ENCODE results near the gene SETBP1.

The SETBP1 gene

DNA sequence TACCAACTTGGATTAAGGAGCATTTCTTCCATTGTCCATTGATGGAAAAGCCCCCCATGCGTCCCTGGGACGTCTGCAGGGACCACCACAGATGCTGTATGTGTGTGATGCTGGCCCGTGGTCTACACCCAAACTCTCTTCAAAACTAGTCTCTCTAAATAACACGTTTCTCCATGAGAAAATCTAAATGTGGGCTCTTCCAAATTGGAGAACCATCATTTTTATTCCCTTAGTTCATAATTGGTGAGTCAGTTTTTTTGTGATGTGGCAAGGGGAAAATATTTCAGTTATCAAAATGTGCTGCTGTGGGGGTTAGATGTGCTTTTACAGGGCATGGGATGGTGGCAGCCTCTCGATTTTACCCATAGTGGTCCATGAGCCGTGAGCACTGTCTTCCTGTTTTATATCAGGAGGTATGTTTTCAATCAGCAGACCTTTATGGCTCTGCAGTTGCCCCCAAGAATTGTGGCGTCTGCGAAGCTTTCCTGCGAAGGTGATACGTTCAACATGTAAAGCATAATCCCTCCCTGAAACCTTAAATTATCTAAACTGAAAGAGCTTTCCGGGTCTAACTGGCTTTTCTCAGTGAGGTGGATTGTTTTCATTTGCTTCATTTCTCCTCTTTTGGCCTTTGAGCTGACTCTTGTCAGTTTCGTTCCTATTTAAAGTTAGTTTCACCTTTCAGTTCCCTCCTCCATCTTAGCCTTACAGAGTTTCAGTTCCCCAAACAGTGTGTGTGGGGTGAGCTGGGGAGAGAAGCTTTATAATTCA is 78.4 kb downstream of the SETBP1 start:
- FAIRE-seq, result no peak
- DNase-seq (ENCODE audit: low spot score), result no peak

DNA sequence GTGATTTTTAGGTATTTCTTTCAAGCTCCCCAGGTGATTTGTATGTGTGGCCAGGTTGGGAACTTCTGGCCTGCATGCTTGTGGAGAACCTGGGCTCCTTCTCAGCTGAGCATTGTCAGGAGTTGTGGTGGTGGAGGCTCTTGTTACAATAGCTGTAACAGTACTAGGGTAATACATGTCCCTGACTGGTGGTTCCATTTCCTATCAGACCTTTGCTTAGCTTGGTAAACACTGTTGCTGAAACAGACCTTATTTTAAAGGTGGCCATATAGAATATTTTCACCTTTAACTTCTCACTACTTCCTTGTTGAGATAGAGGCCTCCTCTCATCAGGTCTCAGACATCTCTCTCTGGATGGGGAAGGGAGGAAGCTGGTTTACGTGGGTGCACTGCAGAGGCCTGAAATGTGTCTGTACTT is 79.2 kb downstream of the SETBP1 start:
- no peak for FAIRE-seq

DNA sequence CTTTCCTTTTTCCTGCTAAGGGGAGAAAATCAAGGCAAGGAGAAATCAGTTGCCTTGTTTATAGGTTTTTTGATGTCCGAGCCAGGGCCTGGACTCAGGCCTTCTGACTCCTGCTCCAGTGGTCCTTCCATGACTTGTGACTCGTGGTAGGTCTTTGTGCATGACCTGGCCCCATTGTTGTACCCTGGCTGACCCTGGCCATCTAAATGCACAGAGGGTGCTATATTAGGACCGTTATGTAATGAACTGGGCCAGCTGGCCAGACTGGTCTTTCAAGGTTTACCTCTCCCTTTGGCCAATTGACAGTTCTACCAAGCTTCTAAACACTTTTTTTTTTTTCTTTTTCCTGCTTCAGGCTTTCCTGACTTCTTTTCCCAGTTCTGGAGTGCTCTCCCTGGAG is 81.1 kb downstream of the SETBP1 start:
- FAIRE-seq (no peak), DNase-seq (ENCODE audit: low spot score) (no peak)

More for the DNA sequence above, 79.2 kb downstream of the SETBP1 start:
- DNase-seq (ENCODE audit: low spot score), result no peak

- DNase-seq (ENCODE audit: low spot score), result no peak
Measured at GRCh38 chr18:44763327-44763726, 82.6 kb downstream of the SETBP1 start.

DNA sequence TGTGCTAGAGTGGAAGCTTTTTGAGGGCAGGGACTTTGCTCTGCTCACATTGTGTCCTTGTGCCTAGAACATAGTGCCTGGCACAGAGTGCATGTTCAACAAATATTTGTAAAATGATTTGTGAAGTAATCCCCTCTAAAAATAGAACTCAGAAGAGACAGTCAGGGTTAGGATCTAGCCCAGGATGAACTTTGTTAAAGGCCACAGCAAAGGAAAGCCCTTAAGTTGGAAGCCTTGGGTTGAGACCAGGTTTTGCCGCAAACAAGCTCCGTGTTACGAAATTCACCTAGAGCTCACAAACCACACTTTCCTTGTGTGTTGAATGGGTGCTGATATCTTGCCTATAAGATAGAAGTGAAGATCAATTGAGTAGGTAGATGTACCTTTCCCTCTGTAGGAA is 84.2 kb downstream of the SETBP1 start:
- FAIRE-seq, result no peak
- no peak for DNase-seq (ENCODE audit: low spot score)

More at GRCh38 chr18:44763327-44763726, 82.6 kb downstream of the SETBP1 start:
- FAIRE-seq, result no peak

- no peak for FAIRE-seq
Measured at GRCh38 chr18:44765456-44765855, 84.8 kb downstream of the SETBP1 start.

GRCh38 chr18:44766450-44766849 is 85.8 kb downstream of the SETBP1 start:
- FAIRE-seq, result no peak
- DNase-seq (ENCODE audit: low spot score), result no peak

More at GRCh38 chr18:44765456-44765855, 84.8 kb downstream of the SETBP1 start:
- no peak for DNase-seq (ENCODE audit: low spot score)

- DNase-seq (ENCODE audit: low spot score) (no peak), FAIRE-seq (no peak)
Measured at GRCh38 chr18:44767807-44768206, 87.1 kb downstream of the SETBP1 start.

DNA sequence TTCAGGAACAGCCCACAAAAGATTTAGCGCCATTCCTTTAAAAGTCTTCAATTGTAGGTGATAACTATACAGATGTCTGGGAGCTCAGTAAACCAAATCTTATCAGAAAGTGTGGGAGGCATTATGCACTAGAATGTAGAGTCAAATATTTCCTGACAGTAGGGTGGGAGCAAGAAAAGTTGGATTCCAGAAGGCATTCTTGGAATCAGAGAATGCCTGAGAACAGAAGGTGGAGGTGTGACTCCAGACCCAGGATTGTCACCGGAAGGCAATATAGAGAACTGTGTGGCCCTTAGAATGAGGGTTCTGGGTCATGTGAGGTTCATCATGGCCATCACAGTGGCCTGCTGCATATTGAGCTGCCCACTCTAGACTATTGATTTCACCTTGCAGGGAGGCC is 90.0 kb downstream of the SETBP1 start:
- no peak for FAIRE-seq
- DNase-seq (ENCODE audit: low spot score), result no peak

GRCh38 chr18:44771572-44771955 is 90.9 kb downstream of the SETBP1 start:
- no peak for FAIRE-seq
- DNase-seq (ENCODE audit: low spot score), result no peak

GRCh38 chr18:44771956-44772917 is 91.5 kb downstream of the SETBP1 start:
- no peak for FAIRE-seq
- no peak for DNase-seq (ENCODE audit: low spot score)

DNA sequence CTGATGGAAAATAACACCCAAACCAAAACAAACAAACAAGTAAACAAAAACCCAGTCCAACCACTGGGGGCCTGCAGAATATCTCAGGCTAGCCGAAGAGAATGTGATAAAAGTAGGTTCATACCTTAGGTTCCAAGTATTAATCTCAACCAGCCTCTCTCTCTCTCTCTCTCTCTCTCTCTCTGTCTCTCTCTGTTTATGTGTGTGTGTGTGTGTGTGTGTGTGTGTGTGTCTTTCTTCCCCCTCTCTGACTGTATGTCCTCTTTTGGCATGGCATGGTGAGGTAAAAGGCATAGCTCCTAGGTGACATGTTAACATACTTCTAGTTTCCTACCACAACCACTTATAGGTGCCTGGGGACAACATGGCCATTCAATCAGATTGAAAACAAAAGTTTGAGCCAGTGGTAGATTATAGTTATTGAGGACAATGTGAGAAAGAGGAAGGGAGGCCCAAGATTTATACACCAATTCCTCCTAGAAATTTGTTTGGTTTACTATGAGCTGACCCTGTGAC is 93.0 kb downstream of the SETBP1 start:
- FAIRE-seq (no peak), DNase-seq (ENCODE audit: low spot score) (no peak)

DNA sequence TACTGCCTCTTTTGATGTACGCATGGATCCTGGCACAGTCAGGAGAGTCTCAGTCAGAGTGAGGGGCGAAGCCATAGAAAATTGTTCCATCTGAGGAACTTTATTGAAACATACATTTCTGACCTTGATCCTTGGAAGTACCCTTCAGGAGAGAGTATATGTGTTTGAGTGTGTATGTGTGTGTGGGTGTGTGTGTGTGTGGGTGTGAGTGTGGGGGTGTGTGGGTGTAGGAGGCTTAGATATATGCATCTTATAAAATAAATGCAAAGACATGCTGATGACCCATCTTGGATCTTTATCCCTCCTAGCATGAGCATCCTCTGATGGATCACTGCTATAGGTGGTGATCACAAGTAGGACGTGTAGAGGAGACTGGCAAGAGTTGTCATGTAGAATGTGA is 93.5 kb downstream of the SETBP1 start:
- no peak for DNase-seq (ENCODE audit: low spot score)
- FAIRE-seq, result no peak

- no peak for DNase-seq (ENCODE audit: low spot score)
- no peak for FAIRE-seq
Measured at GRCh38 chr18:44777457-44778192, 96.9 kb downstream of the SETBP1 start.

GRCh38 chr18:44778788-44779187 is 98.1 kb downstream of the SETBP1 start:
- DNase-seq (ENCODE audit: low spot score), result no peak
- FAIRE-seq, result no peak

DNA sequence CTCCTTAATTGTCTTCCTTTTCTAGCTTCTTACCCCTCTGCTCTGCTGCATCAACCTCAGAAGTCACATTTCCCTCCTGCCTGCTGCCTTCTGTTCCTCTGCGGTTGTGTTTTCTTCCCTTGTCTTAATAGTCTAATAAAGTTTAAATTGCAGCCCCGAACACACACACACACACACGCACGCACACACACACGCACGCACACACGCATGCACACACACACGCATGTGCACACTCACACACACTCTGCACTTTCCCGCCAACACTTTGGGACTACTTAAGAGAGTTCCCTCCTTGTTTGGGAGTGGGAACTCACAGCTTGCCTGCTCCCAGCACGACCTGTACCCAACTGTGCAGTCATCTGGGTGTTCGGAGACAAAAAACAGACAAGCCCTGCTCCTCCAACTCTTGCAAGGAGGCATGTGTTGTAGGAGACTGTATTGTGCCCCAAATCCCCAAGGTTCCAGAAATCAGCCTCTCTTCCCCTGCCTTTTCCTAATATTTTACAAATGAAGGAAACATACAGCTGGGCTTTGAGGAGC is 99.1 kb downstream of the SETBP1 start:
- DNase-seq (ENCODE audit: low spot score), result no peak
- no peak for FAIRE-seq

- FAIRE-seq, result no peak
- DNase-seq (ENCODE audit: low spot score), result no peak
Measured at GRCh38 chr18:44781886-44782285, 101.2 kb downstream of the SETBP1 start.

DNA sequence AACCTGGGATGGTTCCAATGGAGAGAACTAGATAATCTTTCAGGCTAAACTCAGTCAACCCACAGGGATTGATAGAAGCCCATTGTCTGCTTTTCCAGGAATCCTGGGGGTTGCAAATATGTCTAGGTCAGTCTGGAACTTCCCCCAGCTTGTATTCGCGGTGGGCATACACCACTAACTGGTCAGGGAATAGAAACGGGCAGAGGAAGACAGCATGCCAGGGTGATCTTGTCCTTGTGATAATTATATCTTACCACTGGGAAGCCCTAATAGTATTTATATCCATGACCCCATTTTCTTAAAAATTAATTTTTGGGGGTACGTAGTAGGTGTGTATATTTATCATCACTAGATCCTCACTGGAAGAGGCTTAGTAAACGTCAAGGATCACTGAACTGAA is 101.9 kb downstream of the SETBP1 start:
- FAIRE-seq (no peak), DNase-seq (ENCODE audit: low spot score) (no peak)

- FAIRE-seq, result no peak
- no peak for DNase-seq (ENCODE audit: low spot score)
Measured at GRCh38 chr18:44783371-44783770, 102.7 kb downstream of the SETBP1 start.

GRCh38 chr18:44786257-44786656 is 105.6 kb downstream of the SETBP1 start:
- DNase-seq (ENCODE audit: low spot score) (no peak), FAIRE-seq (no peak)

GRCh38 chr18:44786688-44787087 is 106.0 kb downstream of the SETBP1 start:
- no peak for DNase-seq (ENCODE audit: low spot score)
- FAIRE-seq, result no peak

Measured in urothelium cell line (cell line).